GM19452 (cell line): ENCODE measurements around the gene DDN.

Experiments used
- ATAC-seq: cut with Tn5 transposase; IDR thresholded peaks from one replicate; pipeline ENCODE4 v1.9.1; 2021; ENCODE audit not compliant: unreplicated experiment

DDN gene

DNA sequence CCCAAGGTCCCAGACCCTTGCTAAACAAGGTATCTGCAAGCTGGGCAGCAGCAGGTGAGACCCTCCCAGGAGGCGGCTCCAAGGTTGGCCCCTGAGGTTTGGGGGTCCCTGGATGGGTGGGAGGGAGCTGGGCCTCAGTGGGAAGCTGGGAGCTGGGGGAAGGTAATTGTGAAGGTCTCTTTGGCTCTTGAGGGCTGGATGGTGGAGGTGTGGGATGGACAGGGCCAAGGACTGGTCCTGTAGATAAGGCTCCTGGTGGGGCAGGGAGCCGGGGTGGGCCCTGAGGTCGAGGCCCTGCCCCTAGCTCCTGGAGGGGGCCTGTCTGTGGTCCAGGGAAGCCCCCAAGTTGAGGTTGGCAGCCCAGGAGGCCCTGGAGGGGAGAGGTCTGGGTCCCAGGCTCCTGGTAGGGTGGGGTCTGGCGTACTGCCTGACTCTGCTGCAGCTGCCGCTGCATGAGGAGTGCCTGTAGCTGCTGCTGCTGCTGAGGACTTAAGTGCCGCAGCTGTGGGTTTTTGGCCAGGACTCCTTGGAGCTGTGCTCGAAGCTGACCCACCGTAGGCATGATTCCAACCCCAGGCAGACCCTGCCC is 32.5 kb upstream of the DDN start:
- ATAC-seq, result no peak

DNA sequence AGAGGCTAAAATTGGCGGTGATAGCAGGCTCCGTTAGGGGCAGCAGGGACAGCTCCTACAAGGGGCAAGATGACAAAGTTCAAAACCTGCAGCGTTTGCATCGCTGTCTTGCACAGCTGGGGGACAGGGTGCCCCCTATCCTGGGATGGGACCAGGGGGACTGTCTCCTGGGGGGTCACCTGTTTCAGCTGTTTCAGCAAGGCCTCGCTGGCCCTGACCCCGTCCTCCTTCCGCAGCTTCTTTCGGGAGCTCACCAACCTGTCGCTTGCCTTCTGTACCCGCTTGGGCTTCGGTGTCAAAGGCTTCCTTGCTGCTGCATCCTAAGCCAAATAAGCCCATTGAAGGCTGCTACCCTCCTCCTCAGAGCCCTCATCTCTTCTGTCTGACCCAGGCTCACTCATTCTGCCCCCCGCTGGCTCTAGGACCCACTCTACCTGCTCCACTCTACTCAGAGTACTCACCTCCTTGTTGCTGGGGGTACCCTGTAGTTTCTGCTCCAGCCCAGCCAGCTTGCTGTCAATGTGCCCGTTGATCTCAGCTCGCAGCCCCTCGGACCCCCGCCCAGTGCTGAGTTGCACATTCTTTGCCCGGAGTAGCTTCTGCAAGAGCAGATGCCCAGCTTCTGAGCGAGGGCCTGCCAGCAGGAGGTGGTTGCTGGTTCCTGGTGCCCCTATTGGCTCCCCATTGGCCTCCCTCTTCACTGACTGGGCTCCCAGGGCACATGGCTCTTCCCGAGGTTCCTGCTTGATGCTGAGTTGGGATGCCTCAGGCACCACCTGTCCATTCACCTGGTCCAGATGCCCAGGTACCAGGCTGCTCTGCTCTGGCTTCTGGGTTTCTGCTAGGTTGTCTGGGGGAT is 31.8 kb upstream of the DDN start:
- ATAC-seq, result no peak

DNA sequence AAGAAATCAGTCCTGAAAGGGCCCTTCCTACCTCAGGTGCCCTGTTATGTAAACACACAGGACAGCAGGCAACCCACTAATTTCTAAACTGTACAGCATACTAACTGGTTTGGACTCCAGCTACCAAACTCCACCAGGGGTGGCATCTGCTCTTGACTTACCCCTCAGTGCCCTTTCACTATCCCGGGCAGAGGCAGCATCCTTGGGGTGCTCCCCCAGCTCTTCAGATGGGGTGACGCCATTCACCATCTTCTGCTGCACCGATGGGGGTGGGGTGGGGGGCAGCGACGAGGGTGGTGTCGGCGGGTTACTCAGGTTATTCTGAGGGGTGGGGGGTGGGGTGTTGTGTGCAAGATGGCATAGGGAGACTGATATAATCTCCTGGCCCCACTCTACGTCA is 30.9 kb upstream of the DDN start:
- no peak for ATAC-seq

- no peak for ATAC-seq
Measured at GRCh38 chr12:49028666-49029275, 29.6 kb upstream of the DDN start.

- ATAC-seq, result no peak
Measured at GRCh38 chr12:49027846-49028555, 28.8 kb upstream of the DDN start.

DNA sequence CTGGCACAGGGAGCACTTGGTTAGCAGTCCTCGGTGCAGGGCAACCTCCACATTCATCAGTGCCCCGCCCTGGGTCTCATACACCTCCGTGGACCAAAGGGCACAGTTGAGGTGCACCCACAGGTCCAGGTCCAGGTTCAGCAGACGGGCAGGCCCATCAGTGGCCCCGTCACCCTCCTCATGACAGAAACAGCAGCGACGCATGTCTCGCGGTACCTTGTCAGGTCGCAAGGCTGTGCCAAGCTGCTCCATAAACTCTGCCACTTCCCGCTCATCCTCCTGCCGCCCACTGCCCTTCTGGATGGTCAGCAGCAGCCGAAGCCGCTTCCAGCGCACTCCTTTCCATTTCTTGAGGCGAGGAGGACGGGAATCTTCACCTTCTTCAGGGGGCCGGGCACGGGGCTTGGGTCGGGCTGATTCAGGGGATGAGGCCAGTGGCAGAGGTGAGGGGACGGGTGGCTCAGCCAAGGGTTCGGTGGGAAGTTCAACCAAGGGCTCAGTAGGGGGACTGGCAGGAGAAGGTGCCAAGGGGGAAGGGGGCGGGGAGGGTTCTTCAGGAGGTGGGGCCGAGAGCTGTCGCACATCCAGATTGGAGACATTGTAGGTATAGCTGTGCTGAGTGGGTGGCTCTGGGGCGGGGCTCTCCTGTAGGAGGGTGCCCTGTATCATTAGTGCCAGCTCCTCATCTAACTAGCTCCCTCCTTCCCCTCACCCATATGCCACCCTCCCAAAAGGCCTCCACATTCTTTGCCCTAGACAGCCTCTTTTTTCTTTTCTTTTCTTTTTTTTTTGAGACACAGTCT is 27.7 kb upstream of the DDN start:
- no peak for ATAC-seq

DNA sequence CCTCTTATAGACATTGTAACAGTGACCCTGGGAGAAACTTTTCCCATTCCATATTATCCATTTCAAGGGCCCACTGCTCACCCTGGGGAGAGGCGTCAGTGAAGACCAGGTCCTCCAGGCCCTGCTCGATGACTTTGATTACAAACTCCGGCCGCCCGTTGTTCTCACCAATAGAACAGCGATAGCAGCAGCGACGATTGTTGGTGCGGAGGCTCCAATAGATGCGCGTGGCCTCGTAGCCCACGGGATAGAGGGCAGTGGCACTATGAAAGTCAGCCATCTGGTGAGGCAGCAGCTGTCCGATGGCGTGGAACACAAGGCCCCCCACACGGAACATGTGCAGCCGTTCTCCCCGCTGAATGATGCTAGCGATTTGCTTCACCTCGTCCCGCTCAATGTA is 26.9 kb upstream of the DDN start:
- ATAC-seq, result no peak

DNA sequence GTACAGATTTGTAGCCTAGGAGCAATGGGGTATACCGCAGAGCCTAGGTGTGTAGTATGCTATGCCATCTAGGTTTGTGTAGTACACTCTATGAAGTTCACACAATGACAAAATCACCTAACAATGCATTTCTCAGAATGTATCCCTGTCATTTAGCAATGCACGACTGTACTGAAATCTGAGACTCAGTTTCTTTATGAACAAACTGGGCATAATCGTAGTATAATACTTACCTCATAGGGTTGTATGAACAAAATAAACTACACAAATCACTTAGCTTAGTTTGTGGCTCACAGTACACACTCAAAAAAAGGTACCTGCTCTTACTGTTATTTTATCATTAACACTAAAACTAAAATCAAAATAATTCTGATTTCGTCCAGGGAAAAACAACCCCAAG is 26.3 kb upstream of the DDN start:
- no peak for ATAC-seq

GRCh38 chr12:49024543-49024942 is 25.4 kb upstream of the DDN start:
- ATAC-seq, result no peak

DNA sequence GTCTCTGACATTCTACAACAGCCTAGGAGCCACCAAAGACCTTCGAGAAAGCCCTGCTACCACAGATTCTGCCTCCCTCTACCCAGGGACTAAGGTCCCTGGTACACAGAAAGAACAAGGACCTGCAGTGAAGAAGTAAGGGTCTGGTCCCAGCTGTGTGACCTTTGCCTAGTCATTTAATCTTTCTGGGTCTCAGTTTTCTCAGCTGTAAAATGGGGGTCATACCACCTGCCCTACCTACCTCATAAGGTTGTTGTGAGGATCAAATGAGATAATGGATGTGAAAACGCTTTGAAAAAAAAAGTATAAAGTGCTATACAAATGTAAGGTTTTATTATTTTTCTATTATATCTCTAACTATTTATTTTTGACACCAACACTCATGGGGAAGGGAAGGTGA is 24.6 kb upstream of the DDN start:
- no peak for ATAC-seq

- no peak for ATAC-seq
Measured at GRCh38 chr12:49022558-49023178, 23.5 kb upstream of the DDN start.

DNA sequence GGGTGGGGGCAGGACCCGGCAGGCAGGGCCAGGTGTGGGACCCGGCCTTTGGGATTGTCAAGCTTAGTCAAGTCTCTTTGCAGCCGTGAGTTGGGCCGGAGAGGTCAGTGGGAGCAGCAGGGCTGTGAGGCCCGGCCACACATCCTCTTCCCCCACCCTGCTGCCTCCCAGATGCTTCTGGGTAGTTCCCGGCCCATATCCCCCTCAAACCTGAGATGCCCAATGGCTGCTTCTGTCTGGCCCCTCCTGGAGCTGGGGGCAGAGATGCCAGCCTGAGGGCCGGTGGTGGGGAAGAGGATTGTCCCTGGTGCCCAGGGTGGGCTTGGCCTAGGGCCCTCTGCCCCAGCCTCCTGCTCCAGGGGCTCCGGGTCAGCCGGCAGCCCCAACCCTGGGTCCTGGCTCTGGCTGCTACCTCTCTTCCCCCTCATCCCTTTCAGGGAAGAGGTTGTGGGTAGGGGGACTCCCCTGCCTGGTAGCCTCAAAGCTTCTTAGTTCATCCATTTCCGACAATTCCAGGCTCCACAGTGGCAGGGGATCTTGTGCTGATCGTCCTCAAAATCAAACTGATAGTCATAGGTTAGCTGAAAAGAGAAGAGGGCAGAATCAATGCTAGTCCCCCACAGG is 22.2 kb upstream of the DDN start:
- ATAC-seq, result no peak

DNA sequence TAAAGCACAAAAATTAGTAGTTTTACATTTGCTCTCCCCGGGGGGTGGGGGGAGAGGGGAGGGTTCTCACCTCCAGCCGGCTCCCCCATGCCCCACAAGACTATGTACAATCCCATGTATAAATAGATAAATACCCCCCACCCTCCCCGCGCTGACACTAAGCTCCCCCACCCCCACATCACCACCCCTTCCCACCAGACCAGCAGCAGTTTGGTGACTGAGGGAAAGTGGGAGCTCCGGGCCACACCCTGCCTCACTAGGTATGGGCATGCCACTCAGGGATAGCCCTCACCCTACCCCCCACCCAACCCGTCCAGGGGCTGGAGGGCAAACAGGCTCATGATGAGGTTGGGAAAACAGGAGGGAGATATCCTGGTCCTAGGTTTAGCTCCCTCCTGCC is 21.3 kb upstream of the DDN start:
- ATAC-seq, result no peak

- ATAC-seq, result no peak
Measured at GRCh38 chr12:49019443-49020324, 20.5 kb upstream of the DDN start.

DNA sequence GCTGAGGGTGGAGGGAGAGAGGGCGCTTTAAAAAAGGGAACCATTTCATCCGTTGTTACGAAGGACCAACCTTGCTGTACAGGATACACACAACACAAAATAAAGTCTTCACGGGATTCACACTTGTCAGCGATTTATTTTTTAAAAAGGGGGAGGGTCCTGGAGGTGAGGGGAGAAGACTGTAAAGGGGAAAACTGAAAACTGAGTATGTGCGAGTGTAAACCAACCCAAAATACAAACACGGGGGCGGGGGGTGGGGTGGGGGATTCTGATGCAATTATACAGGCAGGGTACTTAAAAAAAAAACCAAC is 19.9 kb upstream of the DDN start:
- peak; percentile 14 for ATAC-seq

GRCh38 chr12:49018261-49019119 is 19.3 kb upstream of the DDN start, which contains the start of gene PRKAG1:
Gene PRKAG1, minus strand, starts transcription at chr12:49018776. Its CDS starts 36 bp downstream, at chr12:49018740.
- peak; percentile 94 for ATAC-seq

GRCh38 chr12:49017891-49018260 is 18.7 kb upstream of the DDN start:
- ATAC-seq, result no peak

DNA sequence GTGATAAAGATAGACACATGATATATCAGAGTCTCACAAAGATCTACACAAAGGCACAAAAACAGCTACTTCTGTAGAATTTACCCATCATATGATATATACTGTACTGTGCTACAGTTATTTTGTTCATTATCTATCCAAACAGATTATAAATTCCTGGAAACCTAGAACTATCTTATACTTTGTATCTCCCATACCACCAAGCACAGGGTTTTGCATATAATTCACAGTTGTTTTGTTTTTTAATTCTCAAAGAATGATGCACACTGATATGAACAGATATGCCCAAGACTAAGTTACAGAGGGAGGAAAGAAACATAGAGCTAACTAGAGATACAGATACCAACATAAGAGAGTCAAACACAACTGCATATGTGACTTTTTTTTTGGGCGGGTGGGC is 16.0 kb upstream of the DDN start:
- no peak for ATAC-seq
